ENCODE measurements around the gene TGM3.

TGM3 gene

GRCh38 chr20:2283706-2284423 lies 11.9 kb upstream of the TGM3 start:
- no peak for DNase-seq (ENCODE audit: low read depth)

- DNase-seq (ENCODE audit: low read depth) = no peak
These were observed 10.6 kb upstream of the TGM3 start for GRCh38 chr20:2285193-2285592.

DNA sequence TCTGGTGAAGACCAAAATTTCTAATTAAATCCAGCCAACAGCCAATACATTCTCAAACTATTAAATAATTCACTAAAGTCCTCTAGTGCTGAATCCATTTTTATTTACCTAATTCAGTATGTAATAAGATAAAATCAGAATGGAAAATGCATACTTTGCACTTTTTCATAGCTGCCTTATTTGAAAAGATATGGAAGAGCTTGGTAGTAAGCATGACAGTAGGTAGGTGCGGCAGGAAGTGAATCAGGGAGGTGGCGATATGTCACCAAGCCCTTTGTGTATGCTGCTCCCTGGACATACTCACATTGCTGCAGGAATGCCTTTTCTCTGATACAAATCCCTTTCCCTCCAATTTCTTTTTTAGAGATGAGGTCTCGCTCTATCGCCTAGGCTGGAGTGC lies 10.2 kb upstream of the TGM3 start:
- DNase-seq (ENCODE audit: low read depth) = no peak

DNA sequence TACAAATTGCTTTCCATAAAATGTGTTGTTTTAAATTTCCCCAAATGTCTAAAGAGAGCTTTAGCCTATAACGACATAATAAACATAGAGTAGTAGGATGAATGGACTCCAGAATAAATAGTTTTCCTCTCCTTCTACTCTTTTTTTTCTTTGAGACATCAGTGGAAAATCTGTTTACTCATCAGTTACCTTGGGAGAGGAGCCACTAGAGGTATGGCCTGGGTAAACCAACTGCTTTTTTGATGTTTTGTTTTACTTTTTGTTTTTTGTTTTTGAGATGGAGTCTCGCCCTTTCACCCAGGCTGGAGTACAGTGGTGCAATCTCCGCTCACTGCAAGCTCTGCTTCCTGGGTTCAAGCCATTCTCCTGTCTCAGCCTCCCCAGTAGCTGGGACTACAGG lies 8.3 kb upstream of the TGM3 start:
- no peak for DNase-seq (ENCODE audit: low read depth)

GRCh38 chr20:2289475-2289874 lies 6.3 kb upstream of the TGM3 start:
- no peak for DNase-seq (ENCODE audit: low read depth)

DNA sequence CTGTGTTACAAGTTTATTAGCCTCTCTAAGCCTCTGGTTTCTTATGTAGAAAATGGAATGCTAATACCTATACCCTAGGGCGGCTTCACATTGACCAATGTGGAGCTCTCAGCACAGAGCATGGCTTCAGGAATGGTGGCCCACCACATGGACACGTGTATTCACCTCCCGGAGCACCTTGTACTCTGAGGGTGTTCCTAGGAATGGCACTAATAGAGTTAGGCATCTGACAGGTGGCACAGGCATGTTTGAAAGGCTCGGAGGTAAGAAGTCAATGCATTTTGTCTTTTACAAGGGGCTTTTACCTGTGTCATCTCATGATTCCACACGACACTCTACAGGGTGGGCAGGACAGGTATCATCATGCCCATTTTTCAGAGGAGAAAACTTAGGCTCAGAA lies 5.3 kb upstream of the TGM3 start:
- DNase-seq (ENCODE audit: low read depth) = no peak

GRCh38 chr20:2292416-2293110 lies 3.2 kb upstream of the TGM3 start:
- DNase-seq (ENCODE audit: low read depth) = no peak

DNA sequence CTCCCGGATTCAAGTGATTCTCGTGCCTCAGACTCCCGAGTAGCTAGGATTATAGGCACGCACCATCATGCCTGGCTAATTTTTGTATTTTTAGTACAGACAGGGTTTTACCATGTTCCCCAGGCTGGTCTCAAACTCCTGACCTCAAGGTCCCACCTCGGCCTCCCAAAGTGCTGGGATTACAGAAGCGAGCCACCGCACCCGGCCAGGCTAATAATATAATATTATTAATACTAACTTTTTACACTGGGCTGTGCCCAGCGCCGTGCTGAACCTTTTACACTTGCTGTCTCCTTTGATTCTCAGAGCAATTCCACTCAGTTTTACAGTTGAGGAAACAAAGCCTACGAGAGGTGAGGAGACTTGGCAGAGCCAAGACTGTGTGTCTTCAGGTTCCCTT lies 2.3 kb upstream of the TGM3 start:
- DNase-seq (ENCODE audit: low read depth) = no peak

DNA sequence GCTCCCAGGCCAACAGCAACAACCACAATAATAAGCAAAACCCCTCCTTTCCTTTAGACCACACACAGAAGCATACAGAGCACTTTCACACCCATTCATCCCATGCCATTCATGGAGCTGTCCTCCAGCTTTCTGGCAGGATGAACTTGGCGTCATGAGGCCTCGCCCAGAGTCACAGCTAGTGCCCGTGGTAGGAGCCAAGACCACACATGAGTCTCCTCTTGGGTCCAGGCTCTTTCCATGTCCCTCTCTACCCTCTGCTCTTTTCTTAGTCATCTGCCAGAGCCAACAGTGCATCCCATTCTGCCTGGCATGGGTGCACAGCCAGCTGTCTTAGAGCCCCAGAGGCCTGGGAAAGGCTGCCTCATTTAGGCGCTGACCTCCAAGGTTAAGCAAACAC lies 1.8 kb upstream of the TGM3 start:
- no peak for DNase-seq (ENCODE audit: low read depth)

DNA sequence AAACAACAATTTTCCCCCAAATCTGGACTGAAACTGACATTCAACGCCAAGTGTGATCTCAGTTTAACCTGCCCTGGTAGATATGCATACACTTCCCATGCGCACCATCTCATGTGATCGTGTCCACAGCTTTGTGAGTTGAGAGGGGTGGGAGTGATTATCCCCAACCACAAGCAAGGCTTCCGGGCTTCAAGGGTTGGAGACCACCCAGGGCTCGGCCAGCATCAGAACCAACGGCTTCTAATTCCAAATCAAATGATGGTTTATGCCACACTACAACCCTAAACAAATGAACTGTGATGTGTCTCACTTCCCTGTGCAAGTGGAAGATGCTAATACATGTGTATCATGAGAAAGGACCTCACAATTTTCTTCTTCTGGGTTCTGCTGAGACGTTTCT lies 515 bp upstream of the TGM3 start:
- DNase-seq (ENCODE audit: low read depth) = no peak

DNA sequence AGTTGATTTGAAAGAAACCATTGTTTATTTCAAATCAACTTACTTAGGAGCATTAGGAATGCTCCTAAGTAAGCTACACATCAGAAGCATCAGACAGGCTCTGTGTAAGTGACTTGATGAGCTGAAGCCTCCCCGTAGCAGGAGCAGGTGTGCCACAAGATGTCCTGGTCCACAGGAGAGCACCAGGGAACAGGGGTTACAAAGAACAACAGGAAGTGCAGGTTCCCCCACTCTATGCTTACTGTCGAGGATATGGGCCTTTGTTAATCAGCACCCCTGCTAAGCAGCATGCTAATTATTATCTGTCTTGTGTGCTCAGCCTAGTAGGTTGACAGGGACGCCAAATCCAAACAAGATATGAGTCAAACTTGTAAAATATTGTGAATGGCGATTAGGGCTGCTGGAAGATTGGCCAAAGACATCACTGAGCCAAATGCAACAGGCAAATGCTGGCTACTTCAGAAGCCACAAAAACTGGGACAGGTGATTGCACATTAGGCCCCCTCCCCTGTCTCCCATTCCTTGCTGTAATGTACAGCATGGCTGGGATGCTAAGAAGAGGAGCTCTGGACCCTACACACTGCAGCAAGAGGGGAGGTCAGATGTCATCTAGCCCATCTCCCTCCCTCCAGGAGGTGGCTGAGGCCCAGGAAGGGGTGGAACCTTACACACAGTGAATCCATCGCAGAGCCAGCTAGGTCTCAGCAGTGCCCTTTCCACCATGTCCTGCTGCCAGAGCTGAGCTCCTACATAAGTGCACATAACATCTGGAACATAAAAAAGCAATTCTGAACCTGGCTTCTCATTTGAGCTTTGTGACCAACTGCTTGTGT lies 939 bp downstream of the TGM3 start:
- no peak for DNase-seq (ENCODE audit: low read depth)

GRCh38 chr20:2297357-2297728 lies 1.5 kb downstream of the TGM3 start:
- no peak for DNase-seq (ENCODE audit: low read depth)

DNA sequence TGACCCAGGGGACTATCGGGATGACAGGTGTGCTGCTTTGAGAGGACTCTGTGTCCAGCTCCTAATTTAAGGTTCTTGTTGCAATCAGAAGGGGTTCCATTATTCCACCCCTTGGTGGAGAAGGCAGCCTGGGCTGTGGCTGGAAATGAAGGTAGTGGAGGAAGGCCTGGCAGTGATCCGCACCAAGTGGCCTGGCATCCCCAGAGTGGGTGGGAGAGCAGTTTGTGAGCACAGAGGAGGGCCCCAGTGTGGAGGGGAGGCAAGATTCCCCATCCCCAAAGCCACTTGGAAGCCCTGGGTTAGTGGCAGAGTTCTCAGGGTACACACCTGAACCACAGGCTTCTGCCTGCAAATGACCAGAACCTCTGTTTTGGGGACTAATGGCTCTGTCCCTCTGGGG lies 2.3 kb downstream of the TGM3 start:
- no peak for DNase-seq (ENCODE audit: low read depth)

GRCh38 chr20:2298701-2299100 lies 2.9 kb downstream of the TGM3 start:
- DNase-seq (ENCODE audit: low read depth) = no peak

DNA sequence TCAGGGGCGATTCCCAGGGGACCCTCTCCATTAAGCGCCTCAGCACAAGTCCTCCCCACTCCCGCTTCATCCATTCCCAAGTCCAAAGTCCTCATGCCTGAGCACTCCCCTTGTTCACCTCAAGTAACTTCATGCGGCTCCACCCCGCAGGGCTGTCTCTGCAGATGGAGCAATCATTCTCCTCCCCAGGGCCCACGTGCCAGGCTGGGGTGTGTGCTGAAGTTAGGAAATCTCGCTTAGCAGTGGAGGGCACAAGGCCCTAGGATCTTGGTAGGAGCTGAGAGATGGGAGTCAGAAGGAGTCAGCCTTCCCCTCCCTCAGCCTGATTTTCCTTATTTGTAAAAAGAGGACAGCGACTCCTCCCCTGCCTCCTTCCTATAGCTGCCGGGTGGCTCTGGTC lies 3.5 kb downstream of the TGM3 start:
- no peak for DNase-seq (ENCODE audit: low read depth)

DNA sequence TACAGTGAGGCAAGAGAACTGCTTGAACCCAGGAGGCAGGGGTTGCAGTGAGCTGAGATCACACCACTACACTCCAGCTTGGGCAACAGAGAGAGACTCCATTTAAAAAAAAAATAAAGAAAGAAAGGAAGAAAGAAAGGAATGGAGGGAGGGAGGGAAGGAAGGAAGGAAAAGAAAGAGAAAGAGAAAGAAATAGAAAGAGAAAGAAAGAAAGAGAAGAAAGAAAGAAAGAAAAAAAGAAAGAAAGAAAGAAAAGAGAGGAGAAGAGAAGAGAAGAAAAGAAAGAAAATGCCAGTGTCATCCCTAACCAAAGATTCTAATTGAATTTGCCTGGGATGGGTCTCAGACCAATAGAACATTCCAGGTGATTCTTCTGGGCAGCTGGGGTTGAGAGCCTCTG lies 4.2 kb downstream of the TGM3 start:
- DNase-seq (ENCODE audit: low read depth) = no peak

DNA sequence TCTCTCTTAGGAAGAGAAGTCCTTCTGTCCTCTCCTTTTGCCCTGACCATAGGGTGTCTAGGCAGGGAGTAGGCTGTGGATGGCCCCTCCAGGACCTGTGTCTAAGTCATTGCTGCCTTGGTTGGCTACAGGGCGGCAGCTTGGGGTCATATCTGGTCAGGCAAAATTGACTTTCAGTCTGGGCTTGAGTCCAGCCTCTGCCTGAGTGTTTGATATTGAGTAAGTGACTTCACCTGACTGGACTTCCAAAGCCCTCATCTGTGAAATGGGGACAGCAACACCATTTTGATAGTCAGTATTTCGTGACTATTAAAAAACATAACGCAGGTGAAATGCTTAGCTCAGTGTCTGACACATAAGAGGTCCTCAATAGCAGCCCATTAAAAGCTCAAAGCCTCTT lies 4.6 kb downstream of the TGM3 start:
- DNase-seq (ENCODE audit: low read depth) = no peak

DNA sequence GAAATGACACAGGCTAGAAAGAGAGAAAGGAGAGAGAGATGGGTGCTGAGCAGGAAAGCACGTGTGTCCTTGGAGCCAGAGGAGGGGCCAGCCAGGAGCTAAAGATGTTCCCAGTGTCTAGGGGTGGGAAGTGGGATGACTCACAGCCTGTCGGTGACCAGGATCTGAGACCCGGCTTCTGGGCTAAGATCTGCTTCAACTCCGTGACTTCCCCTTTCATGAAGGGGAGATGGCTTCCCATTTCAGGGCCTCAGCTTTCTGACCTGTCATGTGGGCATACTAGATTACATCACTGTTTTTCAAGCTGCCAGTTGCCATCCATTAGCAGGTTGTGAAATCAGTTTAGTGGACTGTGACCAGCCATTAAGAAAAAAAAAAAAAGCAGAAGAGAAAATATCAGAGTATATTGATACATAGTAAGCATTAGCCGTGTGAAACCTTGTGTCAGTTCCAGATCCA lies 5.4 kb downstream of the TGM3 start:
- DNase-seq (ENCODE audit: low read depth) = no peak

GRCh38 chr20:2302384-2303060 lies 6.7 kb downstream of the TGM3 start:
- DNase-seq (ENCODE audit: low read depth) = no peak

GRCh38 chr20:2303673-2304072 lies 7.9 kb downstream of the TGM3 start:
- DNase-seq (ENCODE audit: low read depth) = no peak

GRCh38 chr20:2304180-2304579 lies 8.4 kb downstream of the TGM3 start:
- no peak for DNase-seq (ENCODE audit: low read depth)

DNA sequence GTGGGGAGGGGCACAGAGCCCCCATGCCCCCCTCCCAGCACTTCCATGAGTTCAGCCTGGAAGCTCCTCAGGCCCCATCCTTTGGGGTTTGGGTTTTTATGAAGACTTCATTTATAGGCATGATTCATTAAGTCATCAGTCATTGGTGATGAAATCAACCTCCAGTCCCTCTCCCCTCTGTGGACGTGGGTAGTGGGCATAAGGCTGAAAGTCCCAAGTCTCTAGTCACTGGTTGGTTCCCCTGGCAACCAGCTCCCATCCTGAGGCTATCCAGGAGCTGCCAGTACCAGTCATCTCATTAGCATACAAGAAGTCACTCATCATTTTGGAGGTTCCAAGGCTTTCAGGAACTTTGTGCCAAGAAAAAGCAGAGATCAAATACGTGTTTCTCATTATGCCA lies 9.2 kb downstream of the TGM3 start:
- no peak for DNase-seq (ENCODE audit: low read depth)

DNA sequence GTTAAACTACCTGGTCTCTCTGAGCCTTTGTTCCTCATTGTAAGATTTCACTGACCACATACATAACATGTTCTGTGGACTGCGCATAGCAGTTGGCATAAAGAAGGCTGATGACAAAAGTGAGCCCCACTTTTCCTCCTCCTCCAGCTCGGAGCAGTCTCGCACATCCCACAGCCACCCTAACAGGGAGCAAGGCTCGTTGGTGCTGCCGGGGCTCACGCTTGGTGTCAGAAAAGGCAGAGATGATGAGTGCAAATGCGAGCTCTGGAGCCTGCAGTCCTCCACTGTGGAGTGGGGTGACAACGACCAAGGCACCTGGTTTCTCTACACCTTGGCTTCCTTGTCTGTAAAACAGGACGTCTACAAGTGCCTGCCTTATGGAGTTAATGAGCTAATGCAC lies 9.7 kb downstream of the TGM3 start:
- no peak for DNase-seq (ENCODE audit: low read depth)
